T-helper 1 cell (primary cell): ENCODE measurements around the gene S100A16.
A peak's percentile ranks its signal among the peaks of the same experiment; 100 is the strongest.
"Not testable (repeated sequence)": the region's sequence is repeated elsewhere in the genome, so short reads cannot be mapped to it uniquely, and the experiment has no call there.

Experiments used
- DNase-seq, 5 donors: peaks; one replicate each; pipeline ENCODE4 v3.0.0-alpha.2; 2012 to 2020

S100A16 gene

GRCh38 chr1:153583514-153583913 lies 29.4 kb downstream of the S100A16 start:
- DNase-seq: not testable (repeated sequence)

- DNase-seq: not testable (repeated sequence)
These were observed 30.1 kb downstream of the S100A16 start for GRCh38 chr1:153582836-153583235.

- no peak for DNase-seq
These were observed 34.0 kb downstream of the S100A16 start for GRCh38 chr1:153578936-153579335.

- no peak for DNase-seq
These were observed 34.4 kb downstream of the S100A16 start for GRCh38 chr1:153578490-153578889.

- no peak for DNase-seq
These were observed 35.3 kb downstream of the S100A16 start for GRCh38 chr1:153577624-153578051.

- DNase-seq: no peak
These were observed 35.8 kb downstream of the S100A16 start for GRCh38 chr1:153577138-153577537.

- DNase-seq: not testable (repeated sequence)
These were observed 37.4 kb downstream of the S100A16 start for GRCh38 chr1:153575497-153575896.

GRCh38 chr1:153575081-153575491 lies 37.9 kb downstream of the S100A16 start:
- not testable (repeated sequence) for DNase-seq

GRCh38 chr1:153573351-153573750 lies 39.6 kb downstream of the S100A16 start:
- no peak for DNase-seq

GRCh38 chr1:153572569-153573015 lies 40.3 kb downstream of the S100A16 start:
- DNase-seq: peak in 2 of 5 donors; percentile 27 to 66

- no peak for DNase-seq
These were observed 41.2 kb downstream of the S100A16 start for GRCh38 chr1:153571706-153572105.

- DNase-seq: no peak
These were observed 42.1 kb downstream of the S100A16 start for GRCh38 chr1:153570874-153571273.

- no peak for DNase-seq
These were observed 43.5 kb downstream of the S100A16 start for GRCh38 chr1:153569465-153569864.

GRCh38 chr1:153568367-153569099 lies 44.4 kb downstream of the S100A16 start:
- DNase-seq: peak; percentile 49 to 80 (median 68)

GRCh38 chr1:153567621-153568366 lies 45.1 kb downstream of the S100A16 start:
- DNase-seq: peak in 1 of 5 donors; percentile 18

GRCh38 chr1:153566414-153567371 lies 46.2 kb downstream of the S100A16 start:
- DNase-seq: peak; percentile 52 to 94 (median 61)

- DNase-seq: peak in 1 of 5 donors; percentile 64
These were observed 47.2 kb downstream of the S100A16 start, which contains the start of gene S100A2 for GRCh38 chr1:153565529-153566374. S100A2 (minus strand) TSS chr1:153565844; CDS start chr1:153563877, 1,967 bp downstream.

- no peak for DNase-seq
These were observed 48.9 kb downstream of the S100A16 start for GRCh38 chr1:153563991-153564390.

- no peak for DNase-seq
These were observed 49.4 kb downstream of the S100A16 start for GRCh38 chr1:153563483-153563901.

GRCh38 chr1:153562021-153562420 lies 50.9 kb downstream of the S100A16 start:
- not testable (repeated sequence) for DNase-seq

- no peak for DNase-seq
These were observed 51.4 kb downstream of the S100A16 start for GRCh38 chr1:153561466-153561985.
